ENCODE results near the gene ASIP.
"Not testable (repeated sequence)": the region's sequence is repeated elsewhere in the genome, so short reads cannot be mapped to it uniquely, and the experiment has no call there.

Gene ASIP

GRCh38 chr20:34260208-34260942 lies 19.2 kb downstream of the ASIP start:
- Histone ChIP-seq H3K9me2 (replicated peaks; ENCODE audit: control insufficient read depth, low read length) (no peaks in the 10 kb centered on the region), H3K4me3 (ENCODE audit: low read length) (no peak overlapping the region), H3K9me3 (ENCODE audit: control insufficient read depth, insufficient read depth, low read length) (no peaks in the 10 kb centered on the region), H3K36me3 (ENCODE audit: control insufficient read depth, low read length) (no peaks in the 10 kb centered on the region), H3K27ac (ENCODE audit: low read depth, low read length) (no peak overlapping the region), H4K20me1 (ENCODE audit: control insufficient read depth, insufficient read depth, low read depth, low read length) (no peaks in the 10 kb centered on the region), H3K27me3 (ENCODE audit: control insufficient read depth, low read length) (no peaks in the 10 kb centered on the region), H3F3A (ENCODE audit: control insufficient read depth, insufficient read depth) (no peaks in the 10 kb centered on the region), H3K4me2 (ENCODE audit: low read length) (no peak overlapping the region), H3K4me1 (ENCODE audit: control insufficient read depth, low read length) (no peaks in the 10 kb centered on the region), H3K79me2 (ENCODE audit: control insufficient read depth, low read length) (no peaks in the 10 kb centered on the region)
- no peak for TF ChIP-seq EZH2phosphoT487 (IDR thresholded peaks at IDR 0.05; ENCODE audit: borderline replicate concordance, low read length)
- TF ChIP-seq, protein P1, sequence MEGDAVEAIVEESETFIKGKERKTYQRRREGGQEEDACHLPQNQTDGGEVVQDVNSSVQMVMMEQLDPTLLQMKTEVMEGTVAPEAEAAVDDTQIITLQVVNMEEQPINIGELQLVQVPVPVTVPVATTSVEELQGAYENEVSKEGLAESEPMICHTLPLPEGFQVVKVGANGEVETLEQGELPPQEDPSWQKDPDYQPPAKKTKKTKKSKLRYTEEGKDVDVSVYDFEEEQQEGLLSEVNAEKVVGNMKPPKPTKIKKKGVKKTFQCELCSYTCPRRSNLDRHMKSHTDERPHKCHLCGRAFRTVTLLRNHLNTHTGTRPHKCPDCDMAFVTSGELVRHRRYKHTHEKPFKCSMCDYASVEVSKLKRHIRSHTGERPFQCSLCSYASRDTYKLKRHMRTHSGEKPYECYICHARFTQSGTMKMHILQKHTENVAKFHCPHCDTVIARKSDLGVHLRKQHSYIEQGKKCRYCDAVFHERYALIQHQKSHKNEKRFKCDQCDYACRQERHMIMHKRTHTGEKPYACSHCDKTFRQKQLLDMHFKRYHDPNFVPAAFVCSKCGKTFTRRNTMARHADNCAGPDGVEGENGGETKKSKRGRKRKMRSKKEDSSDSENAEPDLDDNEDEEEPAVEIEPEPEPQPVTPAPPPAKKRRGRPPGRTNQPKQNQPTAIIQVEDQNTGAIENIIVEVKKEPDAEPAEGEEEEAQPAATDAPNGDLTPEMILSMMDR (IDR thresholded peaks at IDR 0.05; ENCODE audit: low read depth, low read length, poor library complexity, severe bottlenecking), result no peak

GRCh38 chr20:34262488-34263288 lies 21.5 kb downstream of the ASIP start:
- Histone ChIP-seq H3K4me2 (ENCODE audit: low read length) (no peak overlapping the region), H3K27ac (ENCODE audit: low read depth, low read length) (no peak overlapping the region)

DNA sequence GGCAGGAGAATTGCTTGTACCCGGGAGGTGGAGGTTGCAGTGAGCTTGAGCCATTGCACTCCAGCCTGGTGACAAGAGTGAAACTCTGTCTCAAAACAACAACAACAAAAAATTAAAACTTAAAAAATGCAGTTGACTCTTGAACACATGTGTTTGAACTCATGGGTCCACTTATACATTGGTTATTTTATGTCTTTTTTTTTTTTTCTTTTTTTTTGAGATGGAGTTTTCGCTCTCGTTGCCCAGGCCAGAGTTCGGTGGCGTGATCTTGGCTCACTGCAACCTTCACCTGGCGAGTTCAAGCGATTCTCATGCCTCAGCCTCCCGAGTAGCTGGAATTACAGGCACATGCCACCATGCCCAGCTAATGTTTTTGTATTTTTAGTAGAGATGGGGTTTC lies 22.2 kb downstream of the ASIP start:
- not testable (repeated sequence) for H3K4me2 ChIP-seq (ENCODE audit: low read length); H3K9me2 ChIP-seq (replicated peaks; ENCODE audit: control insufficient read depth, low read length); H3K4me3 ChIP-seq (ENCODE audit: low read length); H3K4me1 ChIP-seq (ENCODE audit: control insufficient read depth, low read length); H4K20me1 ChIP-seq (ENCODE audit: control insufficient read depth, insufficient read depth, low read depth, low read length); H3K36me3 ChIP-seq (ENCODE audit: control insufficient read depth, low read length); H3K79me2 ChIP-seq (ENCODE audit: control insufficient read depth, low read length); H3K27ac ChIP-seq (ENCODE audit: low read depth, low read length); H3K9me3 ChIP-seq (ENCODE audit: control insufficient read depth, insufficient read depth, low read length); H3F3A ChIP-seq (ENCODE audit: control insufficient read depth, insufficient read depth); H3K27me3 ChIP-seq (ENCODE audit: control insufficient read depth, low read length)

More at GRCh38 chr20:34262488-34263288, 21.5 kb downstream of the ASIP start:
- TF ChIP-seq, protein P1 (IDR thresholded peaks at IDR 0.05; ENCODE audit: low read depth, low read length, poor library complexity, severe bottlenecking), result no peak
- no peak for TF ChIP-seq EZH2phosphoT487 (IDR thresholded peaks at IDR 0.05; ENCODE audit: borderline replicate concordance, low read length)
- Histone ChIP-seq H3K79me2 (ENCODE audit: control insufficient read depth, low read length) (no peaks in the 10 kb centered on the region), H3F3A (ENCODE audit: control insufficient read depth, insufficient read depth) (no peaks in the 10 kb centered on the region), H4K20me1 (ENCODE audit: control insufficient read depth, insufficient read depth, low read depth, low read length) (no peaks in the 10 kb centered on the region), H3K9me2 (replicated peaks; ENCODE audit: control insufficient read depth, low read length) (no peaks in the 10 kb centered on the region), H3K36me3 (ENCODE audit: control insufficient read depth, low read length) (no peaks in the 10 kb centered on the region), H3K9me3 (ENCODE audit: control insufficient read depth, insufficient read depth, low read length) (no peaks in the 10 kb centered on the region), H3K4me3 (ENCODE audit: low read length) (no peak overlapping the region), H3K4me1 (ENCODE audit: control insufficient read depth, low read length) (no peaks in the 10 kb centered on the region), H3K27me3 (ENCODE audit: control insufficient read depth, low read length) (no peaks in the 10 kb centered on the region)

GRCh38 chr20:34264141-34264540 lies 22.9 kb downstream of the ASIP start:
- no peak overlapping the region for H3K4me3 ChIP-seq (ENCODE audit: low read length)
- no peak for TF ChIP-seq EZH2phosphoT487 (IDR thresholded peaks at IDR 0.05; ENCODE audit: borderline replicate concordance, low read length)
- TF ChIP-seq, protein P1 (IDR thresholded peaks at IDR 0.05; ENCODE audit: low read depth, low read length, poor library complexity, severe bottlenecking), result no peak
- H4K20me1 ChIP-seq (ENCODE audit: control insufficient read depth, insufficient read depth, low read depth, low read length), result no peaks in the 10 kb centered on the region
- H3K9me2 ChIP-seq (replicated peaks; ENCODE audit: control insufficient read depth, low read length), result no peaks in the 10 kb centered on the region
- H3K79me2 ChIP-seq (ENCODE audit: control insufficient read depth, low read length), result no peaks in the 10 kb centered on the region
- H3K27me3 ChIP-seq (ENCODE audit: control insufficient read depth, low read length), result no peaks in the 10 kb centered on the region
- H3K27ac ChIP-seq (ENCODE audit: low read depth, low read length), result no peak overlapping the region
- peaks cover under 1% of the 10 kb centered on the region for H3K4me1 ChIP-seq (ENCODE audit: control insufficient read depth, low read length)
- 0 out of 2 replicates have a peak, but pooled peaks cover 2% of the 10 kb centered on the region for H3F3A ChIP-seq (ENCODE audit: control insufficient read depth, insufficient read depth)
- no peak overlapping the region for H3K4me2 ChIP-seq (ENCODE audit: low read length)
- no peaks in the 10 kb centered on the region for H3K36me3 ChIP-seq (ENCODE audit: control insufficient read depth, low read length)
- H3K9me3 ChIP-seq (ENCODE audit: control insufficient read depth, insufficient read depth, low read length), result no peaks in the 10 kb centered on the region

All from DOHH2 (cell line).